22Rv1 (cell line): ENCODE measurements around the gene RNF130.

ENCODE experiments used
- H3K27ac ChIP-seq: fragments of 450-650 bp; 2 replicates; pipeline ENCODE4 v1.5.1; 2017
- ZFX ChIP-seq: fragments of 450-650 bp; IDR thresholded peaks from 2 replicates; pipeline ENCODE4 v1.6.1; 2017; ENCODE audit warnings: antibody characterized with exemption, borderline replicate concordance
- TF ChIP-seq, protein P1 (sequence below): fragments of 450-650 bp; IDR thresholded peaks from 2 replicates; pipeline ENCODE4 v1.5.1; 2017; ENCODE audit warnings: mild to moderate bottlenecking

RNF130 gene

DNA sequence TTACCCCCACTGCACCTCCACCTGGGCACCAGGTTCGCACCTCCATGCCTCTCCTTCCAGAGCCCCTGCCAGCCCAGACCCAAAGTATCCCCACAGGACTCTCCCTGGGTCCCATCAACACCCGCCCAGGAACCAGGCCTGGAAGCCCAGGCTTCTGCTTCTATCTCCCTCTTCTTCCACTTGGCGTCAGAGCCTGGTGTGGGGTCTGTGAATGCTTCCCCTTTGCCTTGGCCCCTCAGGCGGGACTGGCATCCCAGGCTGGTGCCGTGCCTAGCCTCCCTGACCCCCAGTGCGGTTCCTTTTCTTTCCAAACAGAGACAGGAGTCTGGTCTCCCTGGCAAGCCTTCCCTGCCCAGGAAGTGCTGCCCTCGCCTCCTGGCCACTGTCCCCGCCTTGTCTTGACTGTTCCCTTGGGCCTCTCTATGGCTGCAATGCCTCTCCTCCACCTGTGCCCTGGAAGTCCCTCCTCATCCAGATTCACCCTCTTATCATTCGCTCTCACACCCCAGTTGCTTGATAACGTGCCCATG, 156.1 kb downstream of the RNF130 start:
- TF ChIP-seq, protein P1, sequence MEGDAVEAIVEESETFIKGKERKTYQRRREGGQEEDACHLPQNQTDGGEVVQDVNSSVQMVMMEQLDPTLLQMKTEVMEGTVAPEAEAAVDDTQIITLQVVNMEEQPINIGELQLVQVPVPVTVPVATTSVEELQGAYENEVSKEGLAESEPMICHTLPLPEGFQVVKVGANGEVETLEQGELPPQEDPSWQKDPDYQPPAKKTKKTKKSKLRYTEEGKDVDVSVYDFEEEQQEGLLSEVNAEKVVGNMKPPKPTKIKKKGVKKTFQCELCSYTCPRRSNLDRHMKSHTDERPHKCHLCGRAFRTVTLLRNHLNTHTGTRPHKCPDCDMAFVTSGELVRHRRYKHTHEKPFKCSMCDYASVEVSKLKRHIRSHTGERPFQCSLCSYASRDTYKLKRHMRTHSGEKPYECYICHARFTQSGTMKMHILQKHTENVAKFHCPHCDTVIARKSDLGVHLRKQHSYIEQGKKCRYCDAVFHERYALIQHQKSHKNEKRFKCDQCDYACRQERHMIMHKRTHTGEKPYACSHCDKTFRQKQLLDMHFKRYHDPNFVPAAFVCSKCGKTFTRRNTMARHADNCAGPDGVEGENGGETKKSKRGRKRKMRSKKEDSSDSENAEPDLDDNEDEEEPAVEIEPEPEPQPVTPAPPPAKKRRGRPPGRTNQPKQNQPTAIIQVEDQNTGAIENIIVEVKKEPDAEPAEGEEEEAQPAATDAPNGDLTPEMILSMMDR: no peak
- TF ChIP-seq ZFX: no peak

DNA sequence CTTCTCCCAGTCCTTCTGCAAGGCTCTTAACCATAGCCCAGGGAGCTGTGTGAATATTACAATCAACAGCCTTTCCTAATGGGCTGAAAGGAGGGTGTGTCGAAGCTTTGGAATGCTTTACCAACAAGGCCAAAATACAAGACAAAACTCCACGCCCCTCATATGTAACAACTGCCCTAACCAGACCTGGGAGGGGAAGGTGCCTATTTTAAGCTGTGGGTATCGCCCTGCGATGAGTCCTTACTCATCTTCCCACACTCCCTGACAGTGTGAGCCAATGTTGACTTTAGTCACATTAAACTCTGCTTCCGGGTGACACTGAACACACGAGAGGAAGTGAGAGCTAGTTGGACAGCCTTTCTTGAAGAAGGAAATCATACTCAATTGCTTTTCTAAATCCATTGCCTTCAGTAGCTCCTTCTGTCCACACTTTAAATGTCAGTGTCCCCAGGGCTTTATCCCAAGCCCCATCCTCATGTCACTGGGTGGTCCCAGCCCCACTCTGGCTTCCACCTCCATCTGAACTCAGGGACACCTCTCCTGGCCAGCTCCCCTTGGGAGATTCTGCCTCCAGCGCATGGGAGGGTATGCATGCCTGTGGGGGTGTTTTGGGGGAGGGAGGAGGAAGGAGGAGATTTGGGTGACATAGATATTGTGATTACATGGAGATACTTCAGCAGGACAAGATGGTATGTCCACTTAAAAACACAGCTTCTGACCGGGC, 157.4 kb downstream of the RNF130 start:
- TF ChIP-seq, protein P1: no peak
- no peak for TF ChIP-seq ZFX

More for the DNA sequence above, 156.1 kb downstream of the RNF130 start:
- H3K27ac ChIP-seq: no peak overlapping the region

DNA sequence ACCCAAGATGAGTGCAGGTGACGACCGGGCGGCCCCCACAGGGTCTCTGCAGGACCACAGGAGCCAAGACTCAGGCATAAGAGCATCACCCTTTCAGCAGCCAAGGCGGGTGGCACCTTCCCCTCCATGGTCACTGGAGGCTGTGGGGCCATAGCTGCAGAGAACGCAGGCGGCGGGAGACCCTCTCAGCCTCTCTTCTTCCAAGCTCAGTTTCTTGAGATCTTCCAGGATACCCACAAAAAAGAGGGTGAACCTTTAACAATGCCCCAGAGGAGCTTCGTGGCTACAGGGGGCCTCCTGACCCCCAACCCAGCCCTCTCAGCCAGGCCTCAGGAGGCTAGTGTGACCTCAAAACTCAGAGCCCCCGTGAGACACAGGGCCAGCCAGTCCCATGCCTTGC, 158.1 kb downstream of the RNF130 start:
- TF ChIP-seq ZFX: no peak
- TF ChIP-seq, protein P1: no peak
- peak overlapping the region; percentile 62 for H3K27ac ChIP-seq

More for the DNA sequence above, 157.4 kb downstream of the RNF130 start:
- H3K27ac ChIP-seq: peak overlapping the region; percentile 62

DNA sequence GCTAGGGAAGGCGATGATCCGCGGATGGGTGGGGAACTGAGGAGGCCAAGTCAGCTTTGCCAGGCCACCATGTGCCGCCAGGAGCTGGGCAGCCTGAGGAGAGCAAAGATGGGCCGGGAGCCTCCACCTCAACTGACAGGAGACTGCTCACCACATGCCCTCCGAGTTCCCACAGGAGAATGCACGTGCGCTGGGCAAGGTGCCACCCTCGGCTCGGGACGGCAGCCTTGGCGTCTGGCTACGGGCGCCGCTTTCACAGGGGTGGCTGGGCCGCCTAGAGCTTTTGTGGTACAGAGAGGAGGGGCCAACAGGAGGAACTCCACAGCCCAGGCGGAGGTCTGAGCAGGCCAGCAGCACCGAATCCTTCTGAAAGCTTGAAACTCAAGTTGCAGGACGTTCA, 158.6 kb downstream of the RNF130 start:
- H3K27ac ChIP-seq: no peak overlapping the region
- TF ChIP-seq, protein P1: no peak
- no peak for TF ChIP-seq ZFX

DNA sequence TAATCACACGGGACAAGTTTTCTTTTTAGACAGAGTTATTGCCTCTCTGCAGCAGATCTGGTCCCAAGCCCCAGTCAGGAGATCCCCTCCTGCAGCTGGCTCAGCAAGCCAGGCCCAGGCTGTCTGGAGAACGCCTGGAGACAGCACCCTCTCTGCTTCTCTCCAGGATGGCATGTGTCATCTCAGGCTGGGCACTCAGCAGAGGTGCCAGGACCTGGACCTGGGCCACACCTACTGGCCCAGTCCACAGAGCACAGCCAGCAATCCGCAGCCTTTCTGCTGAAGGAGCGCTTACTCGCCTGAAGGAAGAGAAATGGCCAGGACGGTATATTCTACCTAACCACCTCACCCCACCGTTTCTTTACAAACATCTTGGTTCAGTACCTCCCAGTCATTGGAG, 159.2 kb downstream of the RNF130 start:
- H3K27ac ChIP-seq: no peak overlapping the region
- TF ChIP-seq, protein P1: no peak
- no peak for TF ChIP-seq ZFX

DNA sequence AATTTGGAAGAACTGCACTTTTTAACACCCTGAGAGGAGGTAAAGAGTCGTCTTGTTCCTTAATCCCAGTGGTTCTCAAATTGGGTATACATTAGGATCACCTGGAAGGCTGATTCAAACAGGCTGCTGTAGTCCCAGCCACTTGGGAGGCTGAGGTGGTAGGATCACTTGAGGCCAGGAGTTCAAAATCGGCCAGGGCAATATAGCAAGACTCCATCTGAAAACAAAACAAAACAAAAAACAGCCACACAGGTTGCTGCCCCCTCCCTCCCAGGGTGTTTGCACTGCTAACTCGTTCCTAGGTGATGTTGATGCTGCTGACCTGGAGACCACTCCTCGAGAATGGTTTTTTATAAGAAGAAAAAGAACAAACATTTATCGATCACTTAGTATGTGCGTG, 162.3 kb downstream of the RNF130 start:
- TF ChIP-seq ZFX: no peak
- TF ChIP-seq, protein P1: no peak

DNA sequence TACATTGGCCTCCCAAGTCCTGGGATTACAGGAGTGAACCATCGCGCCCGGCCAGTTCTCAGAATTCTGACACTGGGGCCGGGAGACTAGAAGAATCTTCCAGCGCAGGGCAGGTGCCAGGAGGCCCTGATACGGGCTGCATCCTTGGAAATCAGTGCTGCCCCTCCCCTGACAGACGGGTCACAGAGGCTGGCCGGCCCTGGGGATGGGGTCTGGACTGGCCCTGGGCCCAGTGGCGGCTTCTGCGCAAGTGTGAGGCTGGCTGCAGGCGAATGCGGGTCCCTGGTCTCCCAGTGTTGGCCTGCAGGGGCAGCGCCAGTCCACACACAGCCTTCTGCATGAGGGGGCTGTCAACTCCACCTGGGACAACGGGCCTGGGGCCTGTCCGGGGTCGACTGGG, 163.0 kb downstream of the RNF130 start:
- TF ChIP-seq, protein P1: no peak
- TF ChIP-seq ZFX: no peak
- peak overlapping the region; percentile 64; the same call in 1 of the 2 replicates for H3K27ac ChIP-seq

More for the DNA sequence above, 162.3 kb downstream of the RNF130 start:
- H3K27ac ChIP-seq: no peak overlapping the region
